Nephron progenitor cell (in vitro differentiated cells): ENCODE data around the gene PPM1N.

ENCODE experiments used
- DNase-seq: peaks from one replicate; pipeline ENCODE4 v3.0.0; 2021
- H3K27ac Mint-ChIP-seq: 2 replicates; pipeline ENCODE4 v1.8.0; 2021; ENCODE audit warnings: mild to moderate bottlenecking, moderate library complexity, mixed read lengths
- H3K27me3 Mint-ChIP-seq: 2 replicates; pipeline ENCODE4 v1.8.0; 2021; ENCODE audit warnings: mild to moderate bottlenecking, low read depth, mixed read lengths; ENCODE audit not compliant: poor library complexity
- H3K36me3 Mint-ChIP-seq: 2 replicates; pipeline ENCODE4 v1.8.0; 2021; ENCODE audit warnings: low read depth, mixed read lengths
- H3K4me1 Mint-ChIP-seq: 2 replicates; pipeline ENCODE4 v1.8.0; 2021; ENCODE audit warnings: mixed read lengths
- H3K4me3 Mint-ChIP-seq: 2 replicates; pipeline ENCODE4 v1.8.0; 2021; ENCODE audit warnings: mild to moderate bottlenecking, moderate library complexity, mixed read lengths
- H3K9me3 Mint-ChIP-seq: 2 replicates; pipeline ENCODE4 v1.8.0; 2021; ENCODE audit warnings: mild to moderate bottlenecking, moderate library complexity, mixed read lengths
- TF ChIP-seq, protein P1 (sequence below): fragments of 200-600 bp; sonication (generic); IDR thresholded peaks from 2 replicates; pipeline ENCODE4 v1.5.0; 2021; ENCODE audit warnings: antibody characterized with exemption

Gene PPM1N

GRCh38 chr19:45472563-45473366, 25.5 kb upstream of the PPM1N start:
- Mint-ChIP-seq H3K27me3 (peaks cover 94% of the 10 kb centered on the region), H3K27ac (no peak overlapping the region)
- DNase-seq = peak; percentile 50

GRCh38 chr19:45473367-45473681, 24.9 kb upstream of the PPM1N start:
- peaks cover 93% of the 10 kb centered on the region for H3K27me3 Mint-ChIP-seq
- H3K27ac Mint-ChIP-seq = no peak overlapping the region
- no peaks in the 10 kb centered on the region for H3K9me3 Mint-ChIP-seq
- H3K36me3 Mint-ChIP-seq = no peaks in the 10 kb centered on the region
- DNase-seq = no peak
- H3K4me1 Mint-ChIP-seq = peaks cover 67% of the 10 kb centered on the region
- peak overlapping the region; percentile 65 for H3K4me3 Mint-ChIP-seq
- TF ChIP-seq, protein P1, sequence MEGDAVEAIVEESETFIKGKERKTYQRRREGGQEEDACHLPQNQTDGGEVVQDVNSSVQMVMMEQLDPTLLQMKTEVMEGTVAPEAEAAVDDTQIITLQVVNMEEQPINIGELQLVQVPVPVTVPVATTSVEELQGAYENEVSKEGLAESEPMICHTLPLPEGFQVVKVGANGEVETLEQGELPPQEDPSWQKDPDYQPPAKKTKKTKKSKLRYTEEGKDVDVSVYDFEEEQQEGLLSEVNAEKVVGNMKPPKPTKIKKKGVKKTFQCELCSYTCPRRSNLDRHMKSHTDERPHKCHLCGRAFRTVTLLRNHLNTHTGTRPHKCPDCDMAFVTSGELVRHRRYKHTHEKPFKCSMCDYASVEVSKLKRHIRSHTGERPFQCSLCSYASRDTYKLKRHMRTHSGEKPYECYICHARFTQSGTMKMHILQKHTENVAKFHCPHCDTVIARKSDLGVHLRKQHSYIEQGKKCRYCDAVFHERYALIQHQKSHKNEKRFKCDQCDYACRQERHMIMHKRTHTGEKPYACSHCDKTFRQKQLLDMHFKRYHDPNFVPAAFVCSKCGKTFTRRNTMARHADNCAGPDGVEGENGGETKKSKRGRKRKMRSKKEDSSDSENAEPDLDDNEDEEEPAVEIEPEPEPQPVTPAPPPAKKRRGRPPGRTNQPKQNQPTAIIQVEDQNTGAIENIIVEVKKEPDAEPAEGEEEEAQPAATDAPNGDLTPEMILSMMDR = no peak

More at GRCh38 chr19:45472563-45473366, 25.5 kb upstream of the PPM1N start:
- TF ChIP-seq, protein P1 = no peak
- Mint-ChIP-seq H3K4me3 (peak overlapping the region; percentile 88), H3K9me3 (no peaks in the 10 kb centered on the region), H3K4me1 (peaks cover 67% of the 10 kb centered on the region), H3K36me3 (no peaks in the 10 kb centered on the region)

DNA sequence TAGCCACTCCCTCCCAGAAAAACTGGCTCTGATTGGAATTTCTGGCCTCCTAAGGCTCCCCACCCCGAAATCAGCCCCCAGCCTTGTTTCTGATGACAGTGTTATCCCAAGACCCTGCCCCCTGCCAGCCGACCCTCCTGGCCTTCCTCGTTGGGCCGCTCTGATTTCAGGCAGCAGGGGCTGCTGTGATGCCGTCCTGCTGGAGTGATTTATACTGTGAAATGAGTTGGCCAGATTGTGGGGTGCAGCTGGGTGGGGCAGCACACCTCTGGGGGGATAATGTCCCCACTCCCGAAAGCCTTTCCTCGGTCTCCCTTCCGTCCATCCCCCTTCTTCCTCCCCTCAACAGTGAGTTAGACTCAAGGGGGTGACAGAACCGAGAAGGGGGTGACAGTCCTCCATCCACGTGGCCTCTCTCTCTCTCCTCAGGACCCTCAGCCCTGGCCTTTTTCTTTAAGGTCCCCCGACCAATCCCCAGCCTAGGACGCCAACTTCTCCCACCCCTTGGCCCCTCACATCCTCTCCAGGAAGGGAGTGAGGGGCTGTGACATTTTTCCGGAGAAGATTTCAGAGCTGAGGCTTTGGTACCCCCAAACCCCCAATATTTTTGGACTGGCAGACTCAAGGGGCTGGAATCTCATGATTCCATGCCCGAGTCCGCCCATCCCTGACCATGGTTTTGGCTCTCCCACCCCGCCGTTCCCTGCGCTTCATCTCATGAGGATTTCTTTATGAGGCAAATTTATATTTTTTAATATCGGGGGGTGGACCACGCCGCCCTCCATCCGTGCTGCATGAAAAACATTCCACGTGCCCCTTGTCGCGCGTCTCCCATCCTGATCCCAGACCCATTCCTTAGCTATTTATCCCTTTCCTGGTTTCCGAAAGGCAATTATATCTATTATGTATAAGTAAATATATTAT, 24.3 kb upstream of the PPM1N start:
- TF ChIP-seq, protein P1 = no peak
- DNase-seq = no peak
- peaks cover 64% of the 10 kb centered on the region for H3K4me1 Mint-ChIP-seq
- no peaks in the 10 kb centered on the region for H3K9me3 Mint-ChIP-seq
- H3K36me3 Mint-ChIP-seq = no peaks in the 10 kb centered on the region
- H3K4me3 Mint-ChIP-seq = peak overlapping the region; percentile 65
- H3K27me3 Mint-ChIP-seq = peaks cover 92% of the 10 kb centered on the region
- no peak overlapping the region for H3K27ac Mint-ChIP-seq

GRCh38 chr19:45474606-45475521, 23.4 kb upstream of the PPM1N start:
- TF ChIP-seq, protein P1 = no peak
- Mint-ChIP-seq H3K27ac (no peak overlapping the region), H3K27me3 (peaks cover 86% of the 10 kb centered on the region), H3K4me3 (peak overlapping the region; percentile 30), H3K4me1 (peaks cover 58% of the 10 kb centered on the region), H3K36me3 (no peaks in the 10 kb centered on the region), H3K9me3 (no peaks in the 10 kb centered on the region)
- no peak for DNase-seq

DNA sequence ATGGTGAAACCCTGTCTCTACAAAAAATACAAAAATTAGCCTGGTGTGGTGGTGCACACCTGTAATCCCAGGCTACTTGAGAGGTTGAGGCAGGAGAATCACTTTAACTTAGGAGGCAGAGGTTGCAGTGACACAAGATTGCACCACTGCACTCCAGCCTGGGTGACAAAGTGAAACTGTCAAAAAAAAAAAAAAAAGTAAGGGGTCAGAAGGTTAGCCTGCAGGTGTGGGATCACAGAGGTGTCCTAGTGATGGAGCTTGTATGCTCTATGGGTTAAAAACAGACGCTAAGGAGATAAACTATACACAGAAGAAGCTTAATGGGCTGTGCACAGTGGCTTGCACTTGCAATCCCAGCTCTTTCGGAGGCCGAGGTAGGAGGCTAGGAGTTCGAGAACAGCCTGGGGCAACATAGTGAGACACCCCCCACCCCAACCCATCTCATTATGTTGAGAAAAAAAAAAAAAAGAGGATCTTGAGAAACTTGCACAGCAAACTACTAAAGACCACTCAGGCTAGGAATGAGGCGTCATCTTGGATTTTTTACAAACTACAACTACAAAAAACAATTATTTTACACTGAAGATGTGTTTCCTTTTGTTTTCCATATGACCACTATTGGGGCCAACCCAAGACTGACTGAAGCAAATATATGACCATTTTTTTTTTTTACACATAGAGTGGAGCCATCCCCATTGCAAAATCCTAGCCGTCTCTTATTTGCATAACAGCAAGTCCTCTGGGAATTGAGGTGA, 22.5 kb upstream of the PPM1N start:
- DNase-seq = no peak
- TF ChIP-seq, protein P1 = no peak
- Mint-ChIP-seq H3K4me1 (peaks cover 55% of the 10 kb centered on the region), H3K27ac (no peak overlapping the region), H3K27me3 (peaks cover 77% of the 10 kb centered on the region), H3K9me3 (no peaks in the 10 kb centered on the region), H3K36me3 (no peaks in the 10 kb centered on the region), H3K4me3 (no peak overlapping the region)
